Sigmoid colon (tissue), 7 donors: Measurements from ENCODE around the gene TRAFD1. TPM values are rescaled to one million over a fixed set of nuclear protein-coding genes. Genes with fewer than 3 reads are reported as not detected.

ENCODE experiments used
- DNase-seq: peaks from one replicate; pipeline ENCODE4 v3.0.0-alpha.2; 2019
- H3K27ac ChIP-seq, 4 donors: fragments of 200-600 bp; sonication (generic); one replicate each; pipeline ENCODE4 v1.5.1; 2016 to 2019; ENCODE audit warnings: mild to moderate bottlenecking in 1 of 4
- H3K27me3 ChIP-seq, 3 donors: fragments of 200-600 bp; sonication (generic); one replicate each; pipeline ENCODE4 v1.5.1; 2019; ENCODE audit warnings: mild to moderate bottlenecking in 1 of 3
- H3K36me3 ChIP-seq, 4 donors: fragments of 200-600 bp; sonication (generic); one replicate each; pipeline ENCODE4 v1.5.1; 2016 to 2019
- H3K4me1 ChIP-seq, 4 donors: fragments of 200-600 bp; sonication (generic); one replicate each; pipeline ENCODE4 v1.5.1; 2017 to 2019
- H3K4me3 ChIP-seq, 4 donors: fragments of 200-600 bp; sonication (generic); one replicate each; pipeline ENCODE4 v1.5.1; 2017 to 2019; ENCODE audit warnings: mild to moderate bottlenecking in 2 of 4, moderate library complexity in 1 of 4
- H3K9me3 ChIP-seq, 4 donors: fragments of 200-600 bp in 3 of 4; sonication (generic) in 3 of 4; one replicate each; pipeline versions ENCODE4 v1.5.1 to v1.6.1; 2013 to 2019
- EP300 ChIP-seq, 4 donors: sonication (generic); formaldehyde crosslinking; IDR thresholded peaks; one replicate each; pipeline ENCODE4 v1.6.1; 2017; ENCODE audit warnings: antibody characterized with exemption in 4 of 4
- POLR2A ChIP-seq, 2 donors: fragments of 450-650 bp; IDR thresholded peaks; one replicate each; pipeline ENCODE4 v1.6.1; 2016; ENCODE audit warnings: antibody characterized with exemption in 2 of 2, mild to moderate bottlenecking in 2 of 2, moderate library complexity in 2 of 2
- POLR2AphosphoS5 ChIP-seq, 4 donors: sonication (generic); formaldehyde crosslinking; IDR thresholded peaks; one replicate each; pipeline ENCODE4 v1.6.1; 2017; ENCODE audit warnings: antibody characterized with exemption in 4 of 4
- WGBS, 2 donors: extraction: QIAGEN DNeasy Blood & Tissue Kit; methylation state at CpG; one replicate each; pipeline ENCODE4 v1.1.7; 2013; 5-methylcytosine and 5-hydroxymethylcytosine counted together
- intact Hi-C: fragments of 100-400 bp; cut with DNase I; formaldehyde crosslinking; loops from one replicate; pipeline ENCODE4 v1.15.1; 2023
- polyA plus RNA-seq, 3 donors: library from polyadenylated mRNA; stranded (reverse); fragments of 200-250 nt; gene quantifications; one replicate each; pipeline ENCODE4 v1.2.3, GENCODE V29; 2013
- total RNA-seq, 4 donors: library from RNA; depleted of rRNA; stranded (reverse); fragments of >200 nt; gene quantifications; one replicate each; pipeline ENCODE4 v1.1.0, GENCODE V29; 2016
- TF ChIP-seq, protein P1 (sequence below), 4 experiments: fragments of 450-650 bp in 3 of 4; fragments of 200-600 bp in 1 of 4; IDR thresholded peaks; one replicate each; pipeline ENCODE4 v1.5.1; 2016 to 2019; ENCODE audit warnings: antibody characterized with exemption in 4 of 4, mild to moderate bottlenecking in 3 of 4, moderate library complexity in 2 of 4
- donor health status: healthy with polysubstance abuse.
- donor health status: Bipolar disorder and iron deficiency.
- donor health status: healthy.

The TRAFD1 gene
- total and polyA plus RNA-seq, 7 donors: 17.4 to 90.8 (median 42.1) TPM

- Histone ChIP-seq H3K9me3 (no peaks in the 10 kb centered on the region), H3K27ac (no peak overlapping the region), H3K36me3 (peaks cover 17 to 82% (median 34%) of the 10 kb centered on the region in 4 donors), H3K4me3 (no peak overlapping the region), H3K27me3 (no peaks in the 10 kb centered on the region), H3K4me1 (no peaks in the 10 kb centered on the region)
- 93 to 95% methylated on average over 7 of the region's 7 CpGs for WGBS, 2 donors
- no peak for DNase-seq
- TF ChIP-seq, protein P1, sequence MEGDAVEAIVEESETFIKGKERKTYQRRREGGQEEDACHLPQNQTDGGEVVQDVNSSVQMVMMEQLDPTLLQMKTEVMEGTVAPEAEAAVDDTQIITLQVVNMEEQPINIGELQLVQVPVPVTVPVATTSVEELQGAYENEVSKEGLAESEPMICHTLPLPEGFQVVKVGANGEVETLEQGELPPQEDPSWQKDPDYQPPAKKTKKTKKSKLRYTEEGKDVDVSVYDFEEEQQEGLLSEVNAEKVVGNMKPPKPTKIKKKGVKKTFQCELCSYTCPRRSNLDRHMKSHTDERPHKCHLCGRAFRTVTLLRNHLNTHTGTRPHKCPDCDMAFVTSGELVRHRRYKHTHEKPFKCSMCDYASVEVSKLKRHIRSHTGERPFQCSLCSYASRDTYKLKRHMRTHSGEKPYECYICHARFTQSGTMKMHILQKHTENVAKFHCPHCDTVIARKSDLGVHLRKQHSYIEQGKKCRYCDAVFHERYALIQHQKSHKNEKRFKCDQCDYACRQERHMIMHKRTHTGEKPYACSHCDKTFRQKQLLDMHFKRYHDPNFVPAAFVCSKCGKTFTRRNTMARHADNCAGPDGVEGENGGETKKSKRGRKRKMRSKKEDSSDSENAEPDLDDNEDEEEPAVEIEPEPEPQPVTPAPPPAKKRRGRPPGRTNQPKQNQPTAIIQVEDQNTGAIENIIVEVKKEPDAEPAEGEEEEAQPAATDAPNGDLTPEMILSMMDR (IDR thresholded peaks at IDR 0.05): no peak
- no peak for TF ChIP-seq EP300 (IDR thresholded peaks at IDR 0.05)
- no peak for TF ChIP-seq POLR2A (IDR thresholded peaks at IDR 0.05)
- no peak for TF ChIP-seq POLR2AphosphoS5 (IDR thresholded peaks at IDR 0.05)
- intact Hi-C loops: loop anchor here (10.0 kb wide), 1 partner anchor 225 kb away; no protein-coding TSS in a partner anchor
Measured at GRCh38 chr12:112169966-112170365, 44.6 kb downstream of the TRAFD1 start.

- Histone ChIP-seq H3K27me3 (no peaks in the 10 kb centered on the region), H3K4me3 (no peak overlapping the region), H3K4me1 (no peaks in the 10 kb centered on the region), H3K9me3 (no peaks in the 10 kb centered on the region), H3K27ac (no peak overlapping the region), H3K36me3 (peaks cover 19 to 86% (median 37%) of the 10 kb centered on the region in 4 donors)
- no peak for DNase-seq
- intact Hi-C loops: no loop called here
- WGBS, 2 donors: 71% methylated on average over 8 of the region's 8 CpGs
- no peak for TF ChIP-seq EP300 (IDR thresholded peaks at IDR 0.05)
- no peak for TF ChIP-seq POLR2A (IDR thresholded peaks at IDR 0.05)
- no peak for TF ChIP-seq POLR2AphosphoS5 (IDR thresholded peaks at IDR 0.05)
- TF ChIP-seq, protein P1 (IDR thresholded peaks at IDR 0.05): peak in 3 of 4 experiments; percentile 21 to 44 (median 37)
Measured at GRCh38 chr12:112170376-112170775, 45.0 kb downstream of the TRAFD1 start.

DNA sequence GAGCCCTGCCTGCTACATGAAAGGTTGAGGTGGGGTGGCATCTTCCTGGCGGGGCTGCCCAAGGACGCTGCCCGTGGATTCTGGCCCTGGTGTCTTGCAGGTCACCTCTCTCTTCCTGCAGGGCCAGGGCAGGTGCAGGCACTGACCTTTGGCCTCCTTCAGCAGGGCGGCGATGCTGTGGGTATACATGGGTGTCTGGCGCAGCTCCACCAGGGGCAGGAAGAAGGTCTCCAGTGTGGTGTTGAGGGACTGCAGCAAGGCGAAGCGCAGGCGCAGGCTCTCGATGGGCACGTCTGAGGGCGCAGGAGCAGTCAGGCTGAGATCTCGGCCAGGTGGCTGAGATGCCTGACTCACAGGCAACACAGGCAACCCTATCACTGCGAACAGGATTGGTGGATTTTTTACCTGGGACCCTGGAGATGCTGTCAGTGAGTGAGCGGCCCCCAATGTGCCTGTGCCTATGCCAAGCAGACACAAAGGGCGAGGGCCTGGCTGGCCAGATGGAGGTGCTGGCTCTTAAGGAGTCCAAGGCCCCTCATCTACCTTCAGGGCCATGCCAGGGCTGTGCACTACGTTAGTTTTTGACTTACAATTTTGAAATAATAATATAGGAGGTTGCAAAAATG is 45.7 kb downstream of the TRAFD1 start:
- Histone ChIP-seq H3K36me3 (peaks cover 21 to 92% (median 41%) of the 10 kb centered on the region in 4 donors), H3K27ac (no peak overlapping the region), H3K4me3 (no peak overlapping the region), H3K4me1 (no peaks in the 10 kb centered on the region), H3K9me3 (no peaks in the 10 kb centered on the region), H3K27me3 (no peaks in the 10 kb centered on the region)
- TF ChIP-seq POLR2AphosphoS5 (IDR thresholded peaks at IDR 0.05): no peak
- TF ChIP-seq POLR2A (IDR thresholded peaks at IDR 0.05): no peak
- TF ChIP-seq, protein P1 (IDR thresholded peaks at IDR 0.05): no peak
- no peak for TF ChIP-seq EP300 (IDR thresholded peaks at IDR 0.05)
- intact Hi-C loops: no loop called here
- WGBS, 2 donors: 74 to 89% methylated on average over 17 of the region's 17 CpGs
- peak; percentile 49 for DNase-seq

DNA sequence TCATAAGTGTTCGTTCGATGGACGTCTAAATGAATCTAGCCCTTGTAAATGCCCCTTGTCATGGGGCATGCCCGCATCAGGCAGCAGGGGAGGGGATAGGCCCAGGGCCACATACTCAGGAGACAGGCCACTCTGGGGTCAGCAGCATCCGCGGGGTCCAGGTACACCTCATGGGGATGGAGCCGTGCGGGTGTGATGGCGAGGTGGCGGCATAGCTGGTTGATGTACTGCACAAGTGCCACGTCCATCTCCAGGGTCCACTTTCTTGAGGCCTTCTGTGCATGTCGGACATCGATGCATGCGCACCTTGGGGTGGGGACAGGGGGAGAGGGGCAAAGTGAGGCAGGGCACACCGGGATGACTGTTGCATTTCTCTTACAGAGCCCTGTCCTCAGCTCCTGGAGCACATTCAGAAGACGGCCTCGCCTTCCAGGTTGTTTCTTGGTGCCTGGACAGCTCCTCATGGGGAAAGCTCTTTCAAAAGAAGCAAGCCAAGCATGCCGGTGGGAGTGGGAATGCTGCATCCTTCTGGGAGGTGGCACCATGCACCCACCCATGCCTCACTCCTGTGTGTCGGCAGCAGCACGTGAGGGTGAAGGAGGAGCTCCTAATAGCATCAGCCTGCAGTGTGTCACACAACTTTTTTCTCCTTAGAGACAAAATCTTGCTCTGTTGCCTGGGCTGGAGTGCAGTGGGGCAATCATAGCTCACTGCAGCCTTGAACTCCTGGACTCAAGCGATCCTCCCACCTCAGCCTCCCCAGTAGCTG is 47.4 kb downstream of the TRAFD1 start:
- TF ChIP-seq EP300 (IDR thresholded peaks at IDR 0.05) (no peak), POLR2A (IDR thresholded peaks at IDR 0.05) (no peak), POLR2AphosphoS5 (IDR thresholded peaks at IDR 0.05) (no peak)
- DNase-seq: peak; percentile 56
- Histone ChIP-seq H3K27ac (no peak overlapping the region), H3K9me3 (no peaks in the 10 kb centered on the region), H3K36me3 (peaks cover 23 to 94% (median 46%) of the 10 kb centered on the region in 4 donors), H3K27me3 (no peaks in the 10 kb centered on the region), H3K4me1 (no peaks in the 10 kb centered on the region), H3K4me3 (no peak overlapping the region)
- WGBS, 2 donors: 97 to 98% methylated on average over 21 of the region's 21 CpGs
- intact Hi-C loops: no loop called here
